TTC549 (cell line): ENCODE results near the gene DR1.
"Not testable (repeated sequence)": the region's sequence is repeated elsewhere in the genome, so short reads cannot be mapped to it uniquely, and the experiment has no call there.

Experiments used
- FAIRE-seq: peaks from 2 replicates; lab custom pipeline; 2012; peaks lifted over from hg19 to GRCh38; lab: Jason Lieb, UNC

Gene DR1

DNA sequence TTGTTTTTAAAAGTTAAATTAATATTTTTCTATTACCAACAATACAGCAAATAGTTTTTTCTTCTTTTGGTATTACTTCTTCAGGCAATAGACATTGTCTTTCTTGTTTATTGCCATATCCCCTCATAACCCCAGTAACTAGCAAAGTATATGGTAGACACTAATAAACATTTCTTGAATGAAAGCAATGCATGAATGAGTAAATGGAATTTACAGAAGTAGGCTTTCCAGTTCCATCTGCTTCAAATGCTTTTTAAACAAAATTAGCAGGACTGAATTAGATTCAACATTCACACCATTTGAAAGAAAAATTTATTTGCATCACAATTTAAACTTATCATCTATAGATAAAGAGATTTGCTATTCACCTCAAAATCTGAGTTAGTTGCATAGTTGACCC is 5.6 kb upstream of the DR1 start:
- no peak for FAIRE-seq

DNA sequence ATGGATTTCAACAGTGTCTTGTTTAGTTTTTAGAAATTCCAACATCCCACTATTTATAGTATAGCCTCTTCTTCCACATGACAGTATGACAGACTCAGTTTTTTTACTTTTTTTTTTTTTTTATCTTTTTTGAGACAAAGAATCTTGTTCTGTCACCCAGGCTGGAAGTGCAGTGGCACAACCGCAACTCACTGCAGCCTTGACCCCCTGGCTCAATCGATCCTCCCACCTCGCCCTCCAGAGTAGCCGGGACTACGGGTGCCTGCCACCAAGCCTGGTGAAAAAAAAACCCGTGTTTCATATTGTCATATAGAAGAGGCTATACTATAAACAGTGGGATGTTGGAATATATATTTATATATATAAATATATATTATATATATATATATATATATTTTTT is 1.2 kb upstream of the DR1 start:
- FAIRE-seq: no peak

DNA sequence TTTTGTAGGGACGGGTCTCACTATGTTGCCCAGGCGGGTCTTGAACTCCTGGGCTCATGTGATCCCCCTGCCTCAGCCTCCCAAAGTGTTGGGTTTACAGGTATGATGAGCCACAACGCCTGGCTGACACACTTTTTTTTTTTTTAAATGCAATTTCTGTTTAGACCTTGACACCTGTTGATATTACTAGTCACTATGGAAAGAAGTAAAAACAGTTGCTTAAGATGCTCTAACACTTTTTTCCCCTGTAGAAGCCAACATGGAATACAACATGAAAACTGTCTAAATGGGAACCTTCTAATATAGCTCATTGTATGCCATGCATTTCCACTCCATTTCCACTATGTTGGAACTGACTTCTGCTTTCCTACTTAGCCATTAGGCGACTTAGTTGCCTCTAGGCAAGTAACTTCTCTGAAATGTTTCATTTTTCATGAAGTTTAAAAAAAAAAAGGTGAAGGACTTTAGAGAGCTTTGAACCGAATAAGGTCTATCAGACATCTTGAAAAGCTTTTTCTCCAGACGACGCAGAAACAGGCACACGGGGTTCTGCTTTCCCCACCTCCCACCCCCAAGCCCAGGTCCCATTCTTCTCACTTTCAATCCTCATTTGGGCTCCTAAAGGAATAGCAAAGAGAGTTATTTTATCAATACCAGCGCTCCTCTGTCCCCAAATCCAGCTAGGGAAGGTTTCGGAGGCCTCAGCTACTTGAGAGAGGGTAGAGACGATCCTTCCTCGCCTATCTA is 648 bp upstream of the DR1 start:
- no peak for FAIRE-seq

DNA sequence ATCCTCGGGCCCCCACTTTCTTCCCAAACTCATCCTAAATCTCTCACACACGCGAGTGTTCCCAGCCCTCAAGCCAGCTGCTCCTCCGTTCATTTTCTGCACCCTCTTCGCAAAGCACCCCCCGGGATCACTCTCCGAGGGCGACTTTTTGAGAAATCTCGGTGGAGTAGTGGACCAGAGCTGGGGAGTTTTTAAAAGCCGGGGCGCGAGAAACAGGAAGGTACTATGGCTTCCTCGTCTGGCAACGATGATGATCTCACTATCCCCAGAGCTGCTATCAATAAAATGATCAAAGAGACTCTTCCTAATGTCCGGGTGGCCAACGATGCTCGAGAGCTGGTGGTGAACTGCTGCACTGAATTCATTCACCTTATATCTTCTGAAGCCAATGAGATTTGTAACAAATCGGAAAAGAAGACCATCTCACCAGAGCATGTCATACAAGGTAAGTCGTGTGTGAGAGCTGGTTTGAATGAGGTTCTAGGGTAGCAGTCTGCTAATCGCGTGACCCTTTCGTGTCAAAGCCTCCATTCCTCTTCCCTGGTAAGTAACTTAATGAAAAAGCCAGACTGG is 800 bp downstream of the DR1 start:
- FAIRE-seq: no peak

GRCh38 chr1:93347334-93347899 is 1.7 kb downstream of the DR1 start:
- no peak for FAIRE-seq

- no peak for FAIRE-seq
Measured at GRCh38 chr1:93348104-93348728, 2.5 kb downstream of the DR1 start.

DNA sequence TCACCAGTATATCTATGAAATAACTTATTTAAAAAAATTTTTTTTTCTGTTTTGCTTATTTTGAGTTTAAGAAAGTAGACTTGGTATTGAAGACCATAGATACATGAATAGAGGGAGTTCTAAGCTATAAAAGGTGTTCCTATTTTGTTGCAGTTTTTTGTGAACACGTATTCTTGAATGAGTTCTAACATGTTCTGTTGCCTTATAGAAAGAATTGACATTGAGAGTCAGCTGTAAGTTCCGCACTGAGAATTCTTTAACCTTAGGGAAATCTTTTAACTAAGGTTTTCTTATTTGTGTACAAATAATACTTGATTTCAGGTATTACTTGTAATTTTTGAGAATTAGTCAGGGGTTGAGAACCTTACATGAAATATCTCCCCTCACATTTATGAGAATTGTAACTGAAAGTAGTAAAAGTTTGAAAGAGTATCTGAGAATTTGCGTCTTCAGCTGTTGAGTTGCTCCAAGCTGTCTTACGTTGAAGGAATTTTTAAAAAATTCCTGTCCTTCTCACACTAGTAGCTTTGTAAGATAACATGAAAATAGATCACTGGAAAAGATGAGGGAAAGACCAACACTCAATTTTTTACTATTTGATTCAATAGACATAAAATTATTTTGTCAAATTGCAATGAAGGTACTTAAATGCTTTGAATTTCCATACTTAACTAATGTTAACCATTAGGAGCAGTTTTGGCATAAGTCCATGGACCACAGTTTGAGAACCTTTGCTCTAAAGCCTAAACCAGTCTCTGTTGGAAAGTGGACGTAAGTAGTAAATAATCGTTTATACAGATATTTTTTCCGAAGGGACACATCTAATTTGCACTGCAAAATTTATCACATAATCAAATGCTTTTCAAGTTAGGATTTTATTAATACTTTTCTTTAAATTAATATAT is 3.8 kb downstream of the DR1 start:
- no peak for FAIRE-seq

- no peak for FAIRE-seq
Measured at GRCh38 chr1:93350322-93350721, 4.6 kb downstream of the DR1 start.

DNA sequence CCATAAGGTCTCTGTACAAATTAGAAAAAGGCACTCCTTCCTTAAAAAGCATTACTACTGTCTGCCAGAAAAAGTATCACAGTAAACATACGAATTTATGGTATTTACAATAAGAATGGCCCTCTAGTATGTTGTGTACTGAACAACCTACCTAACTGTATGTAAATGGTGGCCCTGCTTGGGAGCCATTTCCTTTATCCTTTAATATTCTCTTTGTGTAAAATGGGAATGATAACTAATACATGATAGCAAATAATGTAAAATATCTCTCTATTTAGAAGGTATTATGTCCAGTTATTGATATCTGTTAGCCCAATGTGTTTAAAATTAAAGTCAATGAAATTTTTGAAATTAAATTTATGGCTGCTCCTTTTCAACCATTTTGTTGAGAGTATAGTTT is 5.2 kb downstream of the DR1 start:
- no peak for FAIRE-seq

GRCh38 chr1:93351346-93351745 is 5.6 kb downstream of the DR1 start:
- not testable (repeated sequence) for FAIRE-seq

GRCh38 chr1:93352376-93352775 is 6.7 kb downstream of the DR1 start:
- no peak for FAIRE-seq

DNA sequence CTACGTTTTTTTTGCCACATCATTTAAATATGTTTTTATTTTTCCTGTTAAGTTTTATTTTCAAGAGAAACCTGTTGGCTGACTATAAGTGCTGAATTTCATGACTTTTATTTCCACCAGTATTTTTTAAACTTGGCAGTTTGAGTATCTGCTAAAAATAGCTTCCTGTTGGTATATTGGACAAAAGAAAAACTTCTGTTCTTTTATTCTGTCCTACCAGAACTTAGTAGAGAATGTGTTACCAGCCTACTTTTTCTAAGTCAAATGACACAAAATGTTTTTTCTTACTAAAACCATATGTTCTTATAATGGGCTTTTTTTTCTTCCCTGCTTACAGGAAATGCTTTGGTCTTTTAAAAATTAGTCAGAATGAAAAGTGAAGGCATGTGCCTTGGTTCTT is 7.6 kb downstream of the DR1 start:
- FAIRE-seq: no peak

DNA sequence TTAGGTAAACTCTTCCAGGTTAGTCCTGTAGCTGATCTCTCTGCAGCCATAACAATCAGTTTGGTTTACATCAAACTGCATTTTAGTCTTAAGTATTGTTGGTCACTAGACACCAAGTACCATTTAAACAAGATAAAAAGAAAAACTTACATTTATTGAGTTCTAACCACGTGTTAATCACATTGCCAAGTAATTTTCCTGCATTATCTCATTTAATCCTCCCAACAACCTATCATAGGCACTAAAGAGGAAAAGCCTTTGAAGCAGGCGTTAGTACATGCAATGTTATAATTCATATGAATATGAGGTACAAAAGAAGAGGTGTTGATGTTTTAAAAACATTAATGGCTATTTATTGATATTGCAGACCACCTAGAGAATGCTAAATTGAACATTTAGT is 9.0 kb downstream of the DR1 start:
- FAIRE-seq: no peak

DNA sequence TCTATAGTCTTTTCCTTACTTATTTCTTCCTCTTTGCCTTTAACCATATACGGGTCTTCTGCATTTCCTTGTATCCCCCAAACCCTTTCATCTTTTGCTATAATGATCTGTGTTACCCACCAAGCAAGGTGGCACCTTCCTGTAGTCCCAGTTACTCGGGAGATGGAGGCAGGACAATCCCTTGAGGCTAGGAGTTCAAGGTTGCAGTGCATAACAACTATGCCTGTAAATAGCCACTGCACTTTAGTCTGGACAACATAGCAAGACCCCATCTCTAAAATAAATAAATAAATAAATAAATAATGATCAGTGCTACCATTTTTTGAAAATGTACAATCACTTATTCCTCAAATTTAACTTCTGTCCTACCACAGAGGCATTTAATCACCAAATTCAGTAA is 11.5 kb downstream of the DR1 start:
- FAIRE-seq: no peak

DNA sequence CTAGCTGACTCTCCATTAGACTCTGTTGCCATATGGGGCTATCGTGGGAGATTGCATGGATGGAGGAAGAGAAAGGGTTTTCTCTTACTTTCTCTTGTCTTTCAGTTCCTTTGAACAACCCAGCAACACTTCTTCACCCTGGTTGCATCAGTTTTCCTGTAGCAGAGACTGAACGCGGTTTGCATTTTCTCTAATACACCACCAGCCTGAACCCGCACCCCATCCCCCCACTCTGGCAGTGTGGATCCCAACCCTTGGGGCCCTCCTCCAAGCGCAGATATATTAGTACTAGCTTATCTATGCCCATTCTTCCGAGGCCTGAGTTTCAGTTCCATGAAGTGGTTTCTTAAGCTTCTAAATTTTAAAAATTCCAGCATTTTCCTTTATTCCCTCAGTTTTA is 12.6 kb downstream of the DR1 start:
- no peak for FAIRE-seq

DNA sequence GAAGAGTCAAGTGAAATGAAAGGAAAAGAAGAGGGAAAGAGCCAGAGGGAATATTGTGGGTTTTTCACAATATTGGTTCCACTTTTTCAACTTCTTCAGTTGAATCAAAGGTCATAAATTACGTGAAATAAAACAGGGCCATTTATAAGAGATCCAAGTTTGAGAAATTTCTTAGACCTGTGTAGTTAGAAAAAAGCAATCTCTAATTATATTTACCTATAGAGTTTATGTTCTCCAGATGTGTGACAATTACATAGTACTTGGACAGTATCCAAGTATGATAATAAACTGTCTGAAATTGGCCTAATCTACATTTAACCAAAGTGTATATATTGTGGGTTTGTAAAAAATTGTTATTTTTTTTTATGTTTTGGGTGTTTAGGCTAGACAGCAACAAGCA is 14.4 kb downstream of the DR1 start:
- FAIRE-seq: no peak

- peak; percentile 7 for FAIRE-seq
Measured at GRCh38 chr1:93362237-93362636, 16.5 kb downstream of the DR1 start.

DNA sequence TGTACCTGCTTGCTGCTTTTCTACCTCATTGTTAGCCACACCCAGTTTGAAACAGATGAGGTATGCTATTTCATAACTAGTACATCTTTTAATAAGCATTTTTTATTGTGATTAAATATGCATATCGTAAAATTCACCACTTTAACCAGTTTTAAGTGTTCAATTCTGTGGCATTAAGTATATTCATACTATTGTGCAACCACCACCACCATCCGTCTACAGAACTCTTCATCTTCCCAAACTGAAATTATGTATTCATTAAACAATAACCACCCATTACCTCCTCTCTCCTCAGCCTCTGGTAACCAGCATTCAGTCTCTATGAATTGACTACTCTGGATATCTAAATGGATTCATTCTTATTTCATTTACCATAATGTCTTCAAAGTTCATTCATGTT is 20.1 kb downstream of the DR1 start:
- no peak for FAIRE-seq

DNA sequence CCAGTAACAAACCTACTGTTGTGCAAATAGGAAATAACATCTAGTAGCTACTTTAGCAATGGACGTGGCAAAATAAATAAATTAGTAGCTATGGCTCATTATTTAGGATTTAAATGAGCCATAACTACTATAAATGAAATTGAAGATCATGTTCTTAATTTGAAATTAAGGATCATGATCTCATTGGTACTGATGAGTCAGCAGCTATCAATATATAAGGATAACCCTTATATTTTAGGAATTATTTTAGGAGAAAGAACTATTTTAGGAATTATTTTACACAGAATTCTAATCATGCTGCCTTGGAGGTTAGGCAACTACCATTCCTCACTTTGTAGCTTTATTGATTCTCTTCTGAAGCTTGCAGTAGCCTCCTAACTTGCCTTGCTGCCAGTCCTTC is 24.0 kb downstream of the DR1 start:
- FAIRE-seq: no peak

GRCh38 chr1:93374334-93375106 is 28.8 kb downstream of the DR1 start:
- FAIRE-seq: no peak

DNA sequence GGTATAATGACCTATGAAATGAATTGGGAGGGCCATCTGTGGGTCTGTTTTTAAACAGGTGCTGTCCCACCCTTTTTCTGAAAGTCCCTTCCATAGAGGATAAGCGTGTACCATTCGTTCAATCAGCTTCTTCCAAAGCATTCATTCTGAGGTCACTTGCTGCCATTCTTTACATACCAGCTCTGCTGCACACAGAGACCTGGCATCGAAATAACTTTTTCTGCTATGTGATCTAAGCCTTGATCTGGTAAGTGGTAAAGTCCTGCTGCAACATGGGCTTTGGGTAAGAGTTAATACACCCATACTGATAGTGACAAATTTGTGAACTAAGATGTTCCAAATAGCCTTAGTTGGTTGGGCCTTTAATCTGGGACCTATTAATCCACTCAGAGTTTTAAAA is 38.9 kb downstream of the DR1 start:
- no peak for FAIRE-seq

- not testable (repeated sequence) for FAIRE-seq
Measured at GRCh38 chr1:93386268-93386667, 40.6 kb downstream of the DR1 start.
